Left ventricle myocardium superior (tissue), 1 donor: ENCODE results near the gene MAFG. TPM values are rescaled to one million over a fixed set of nuclear protein-coding genes. Genes with fewer than 3 reads are reported as not detected.
"Not testable (repeated sequence)": the region's sequence is repeated elsewhere in the genome, so short reads cannot be mapped to it uniquely, and the experiment has no call there.

Source experiments
- ATAC-seq: fragments of 200-7000 bp; cut with Tn5 transposase; one replicate; pipeline ENCODE4 v1.9.1; 2020; ENCODE audit warnings: mild to moderate bottlenecking, moderate library complexity
- DNase-seq: peaks from one replicate; pipeline ENCODE4 v3.0.0-alpha.2; 2020
- intact Hi-C: fragments of 100-400 bp; cut with micrococcal nuclease; formaldehyde crosslinking; loops from one replicate; pipeline ENCODE4 v1.11.0; 2022
- total RNA-seq: library from RNA; stranded (reverse); fragmentation: NEBNext Ultra II Directional; extraction: Animal tissue kit (Norgen Biotek cat#: 25700); gene quantifications from one replicate; pipeline ENCODE4 v1.2.1, GENCODE V29; 2021
- donor health status: DM: no; HTN: yes; CAD: no; lungs with severe emphysema.

Gene MAFG
- total RNA-seq, 1 donor from 2014 or later, result 27.5 TPM

DNA sequence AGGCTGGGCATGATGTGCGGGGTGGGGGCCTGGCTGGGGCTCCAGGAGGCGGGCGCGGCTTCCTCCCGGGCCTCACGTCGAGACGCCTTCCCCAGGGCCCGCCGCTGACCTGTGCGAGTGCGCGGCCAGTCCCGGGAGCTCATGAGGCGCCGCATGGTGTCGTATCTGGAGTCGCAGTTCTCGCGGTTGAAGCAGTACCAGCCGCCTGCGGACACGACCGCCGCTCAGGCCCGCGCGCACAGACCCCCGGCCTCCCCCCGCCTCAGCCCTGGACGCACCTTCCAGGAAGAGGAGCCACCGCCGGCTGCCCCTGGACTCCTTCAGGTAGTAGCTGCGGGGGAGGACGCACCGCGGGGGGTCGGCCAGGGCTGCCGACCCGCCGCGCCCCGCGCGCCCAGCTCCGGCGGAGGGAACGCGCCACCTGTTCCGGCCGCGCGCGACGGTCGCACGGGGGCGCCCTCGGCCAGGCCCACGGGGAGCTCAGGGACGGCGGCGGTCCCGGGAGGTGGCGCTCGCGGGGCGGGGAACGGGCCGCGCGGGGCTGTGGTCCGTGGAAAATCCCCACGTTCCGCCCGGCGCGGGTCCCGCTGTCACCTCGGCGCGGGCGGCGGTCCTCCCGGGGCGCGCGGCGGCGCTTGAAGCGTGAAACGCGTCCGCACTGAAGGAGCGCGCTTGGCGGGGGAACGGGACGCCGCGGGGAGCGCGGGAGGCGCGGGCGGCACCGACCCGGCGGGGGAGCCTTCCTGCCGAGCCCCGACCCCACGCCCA is 32.0 kb upstream of the MAFG start:
- ATAC-seq (peak; percentile 90), DNase-seq (peak; percentile 89)
- intact Hi-C loops, result loop anchor here (10.0 kb wide), 1 partner anchor 65 kb away; the partner anchor contains the start of genes CENPX and LRRC45

GRCh38 chr17:81958633-81959342 is 31.3 kb upstream of the MAFG start:
- intact Hi-C loops, result loop anchor here (10.0 kb wide), 1 partner anchor 66 kb away; the partner anchor contains the start of genes CENPX and LRRC45
- no peak for DNase-seq
- no peak for ATAC-seq

DNA sequence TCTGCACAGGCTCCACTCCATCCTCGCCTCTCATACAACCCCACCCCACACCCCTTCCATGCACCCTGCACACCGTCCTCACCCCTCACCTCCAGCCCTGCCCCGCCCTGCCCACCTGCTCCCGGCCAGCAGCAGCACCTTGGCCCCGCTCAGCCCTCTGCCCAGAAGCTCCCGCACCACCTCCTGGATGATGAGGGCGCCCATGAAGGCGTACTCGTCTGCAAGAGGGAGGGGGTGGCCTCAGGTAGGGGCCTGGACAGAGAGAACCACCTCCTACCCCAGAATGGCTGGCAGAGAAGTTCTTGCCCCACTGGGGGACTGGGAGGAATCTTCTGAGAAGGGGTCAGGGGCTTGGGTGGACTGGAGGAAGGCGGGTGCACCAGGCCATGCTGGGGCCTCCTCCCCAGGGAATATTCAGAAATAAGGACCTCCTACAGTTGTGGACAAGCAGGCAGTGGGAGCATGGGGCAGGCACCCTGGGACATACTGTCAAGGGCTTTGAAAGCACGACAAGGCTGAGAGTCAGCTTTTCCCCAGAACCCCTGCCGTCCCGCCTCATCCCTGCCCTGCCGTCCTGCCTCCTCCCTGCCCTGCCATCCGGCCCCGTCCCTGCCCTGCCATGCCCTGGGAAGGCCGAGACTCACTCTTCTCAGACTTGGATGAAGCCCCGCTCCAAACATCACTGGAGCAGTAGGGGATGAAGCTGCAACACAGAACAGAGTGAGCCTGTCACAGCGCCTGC is 30.3 kb upstream of the MAFG start:
- intact Hi-C loops, result loop anchor here (10.0 kb wide), 1 partner anchor 67 kb away; the partner anchor contains the start of genes CENPX and LRRC45
- DNase-seq (no peak), ATAC-seq (no peak)

GRCh38 chr17:81956607-81957589 is 29.4 kb upstream of the MAFG start:
- intact Hi-C loops, result loop anchor here (10.0 kb wide), 1 partner anchor 68 kb away; the partner anchor contains the start of genes CENPX and LRRC45
- ATAC-seq (no peak), DNase-seq (no peak)

DNA sequence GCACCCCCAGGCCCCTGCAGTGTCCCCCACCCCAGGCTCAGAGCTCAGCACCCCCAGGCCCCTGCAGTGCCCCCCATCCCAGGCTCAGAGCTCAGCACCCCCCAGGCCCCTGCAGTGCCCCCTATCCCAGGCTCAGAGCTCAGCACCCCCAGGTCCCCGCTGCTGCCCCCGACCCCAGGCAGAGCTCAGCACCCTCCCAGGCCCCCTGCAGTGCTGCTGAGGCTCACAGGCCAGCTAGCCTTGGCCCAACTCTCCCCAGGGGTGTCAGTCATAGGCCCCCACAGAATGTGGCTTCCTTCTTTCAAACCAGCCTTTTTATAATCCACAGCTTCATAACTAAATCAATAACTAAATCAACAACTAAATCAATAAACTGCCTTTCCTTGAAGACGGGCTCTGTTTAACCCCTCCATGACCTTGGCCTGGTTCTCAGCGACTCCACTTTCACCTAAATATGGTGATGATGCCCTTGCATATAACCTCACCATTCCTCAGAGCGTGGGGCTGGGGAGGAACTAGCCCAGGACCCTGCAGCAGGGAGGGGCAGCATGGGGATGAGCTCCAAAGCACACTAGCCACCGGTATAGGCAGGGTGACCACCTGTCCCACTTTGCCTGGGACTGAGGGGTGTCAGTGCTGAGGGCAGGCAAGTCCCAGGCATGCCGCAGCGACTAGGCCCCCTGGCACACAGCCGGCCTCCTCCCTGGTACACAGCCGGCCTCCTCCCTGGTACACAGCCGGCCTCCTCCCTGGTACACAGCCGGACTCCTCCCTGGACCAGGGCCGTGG is 28.4 kb upstream of the MAFG start:
- no peak for DNase-seq
- intact Hi-C loops, result loop anchor here (10.0 kb wide), 1 partner anchor 69 kb away; the partner anchor contains the start of genes CENPX and LRRC45
- no peak for ATAC-seq

DNA sequence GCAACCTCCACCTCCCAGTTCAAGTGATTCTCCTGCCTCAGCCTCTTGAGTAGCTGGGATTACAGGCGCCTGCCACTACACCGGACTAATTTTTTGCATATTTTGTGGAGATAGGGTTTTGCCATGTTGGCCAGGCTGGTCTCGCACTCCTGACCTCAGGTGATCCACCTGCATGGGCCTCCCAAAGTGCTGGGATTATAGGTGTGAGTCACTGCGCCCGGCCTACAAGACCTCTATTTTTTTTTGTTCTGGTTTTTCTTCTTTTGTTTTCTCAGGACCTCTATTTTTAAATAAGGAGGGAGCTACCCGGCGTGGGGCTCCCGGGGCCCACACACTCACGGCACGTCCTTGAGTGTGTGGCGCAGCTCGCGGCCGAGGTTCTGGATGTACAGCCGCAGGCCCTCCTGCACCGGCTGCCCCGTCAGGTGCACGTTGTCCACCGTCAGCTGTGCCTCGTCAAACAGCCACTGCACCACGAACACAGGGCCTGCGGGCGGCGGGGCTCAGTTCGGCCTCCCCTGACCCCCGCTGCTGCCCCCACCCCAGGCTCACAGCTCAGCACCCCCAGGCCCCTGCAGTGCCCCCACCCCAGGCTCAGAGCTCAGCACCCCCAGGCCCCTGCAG is 27.6 kb upstream of the MAFG start:
- no peak for DNase-seq
- ATAC-seq, result no peak
- intact Hi-C loops, result loop anchor here (10.0 kb wide), 1 partner anchor 70 kb away; the partner anchor contains the start of genes CENPX and LRRC45

DNA sequence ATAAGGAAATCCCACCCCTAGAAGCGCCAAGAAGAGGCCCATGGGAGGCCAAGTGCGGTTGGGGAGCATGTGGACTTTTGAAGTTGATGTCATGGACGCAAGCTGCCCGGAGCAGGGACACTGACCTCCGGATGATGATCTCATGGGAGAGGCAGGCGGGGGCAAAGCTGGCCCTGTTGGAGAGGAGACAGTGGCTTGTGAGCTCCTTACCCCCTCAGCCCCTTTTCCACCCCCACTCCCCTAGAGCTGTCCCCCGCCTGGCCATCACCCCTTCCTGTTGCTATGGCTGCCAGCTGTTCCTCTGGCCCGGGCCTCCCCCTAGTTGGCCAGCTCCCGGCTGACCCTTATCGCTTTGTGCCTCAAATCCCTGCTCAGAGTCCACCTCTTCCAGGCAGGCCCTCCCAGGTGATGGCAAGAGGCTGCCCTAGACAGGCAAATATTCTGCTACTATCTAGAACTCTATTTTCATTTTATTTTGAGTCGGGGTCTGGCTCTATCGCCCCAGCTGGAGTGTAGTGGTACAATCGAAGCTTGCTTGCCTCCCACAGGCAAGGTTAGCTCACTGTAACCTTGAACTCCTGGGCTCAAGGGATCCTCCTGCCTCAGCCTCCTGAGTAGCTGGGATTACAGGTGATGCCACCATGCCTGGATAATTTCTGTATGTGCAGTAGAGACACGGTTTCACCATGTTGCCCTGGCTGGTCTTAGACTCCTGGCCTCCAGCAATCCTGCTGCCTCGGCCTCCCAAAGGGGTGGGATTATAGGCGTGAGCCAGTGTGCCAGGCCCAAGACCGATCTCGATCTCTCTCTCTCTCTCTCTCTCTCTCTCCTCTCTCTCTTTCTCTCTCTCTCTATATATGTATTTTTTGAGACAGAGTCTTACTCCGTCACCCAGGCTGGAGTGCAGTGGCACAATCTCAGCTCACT is 26.9 kb upstream of the MAFG start:
- ATAC-seq, result no peak
- DNase-seq, result no peak
- intact Hi-C loops, result loop anchor here (10.0 kb wide), 1 partner anchor 70 kb away; the partner anchor contains the start of genes CENPX and LRRC45

GRCh38 chr17:81953443-81953842 is 25.9 kb upstream of the MAFG start:
- not testable (repeated sequence) for DNase-seq, ATAC-seq
- intact Hi-C loops, result loop anchor here (10.0 kb wide), 1 partner anchor 71 kb away; the partner anchor contains the start of genes CENPX and LRRC45

- DNase-seq (no peak), ATAC-seq (peak; percentile 6)
- intact Hi-C loops, result loop anchor here (10.0 kb wide), 1 partner anchor 72 kb away; the partner anchor contains the start of genes CENPX and LRRC45
Measured at GRCh38 chr17:81952792-81953228, 25.3 kb upstream of the MAFG start.

DNA sequence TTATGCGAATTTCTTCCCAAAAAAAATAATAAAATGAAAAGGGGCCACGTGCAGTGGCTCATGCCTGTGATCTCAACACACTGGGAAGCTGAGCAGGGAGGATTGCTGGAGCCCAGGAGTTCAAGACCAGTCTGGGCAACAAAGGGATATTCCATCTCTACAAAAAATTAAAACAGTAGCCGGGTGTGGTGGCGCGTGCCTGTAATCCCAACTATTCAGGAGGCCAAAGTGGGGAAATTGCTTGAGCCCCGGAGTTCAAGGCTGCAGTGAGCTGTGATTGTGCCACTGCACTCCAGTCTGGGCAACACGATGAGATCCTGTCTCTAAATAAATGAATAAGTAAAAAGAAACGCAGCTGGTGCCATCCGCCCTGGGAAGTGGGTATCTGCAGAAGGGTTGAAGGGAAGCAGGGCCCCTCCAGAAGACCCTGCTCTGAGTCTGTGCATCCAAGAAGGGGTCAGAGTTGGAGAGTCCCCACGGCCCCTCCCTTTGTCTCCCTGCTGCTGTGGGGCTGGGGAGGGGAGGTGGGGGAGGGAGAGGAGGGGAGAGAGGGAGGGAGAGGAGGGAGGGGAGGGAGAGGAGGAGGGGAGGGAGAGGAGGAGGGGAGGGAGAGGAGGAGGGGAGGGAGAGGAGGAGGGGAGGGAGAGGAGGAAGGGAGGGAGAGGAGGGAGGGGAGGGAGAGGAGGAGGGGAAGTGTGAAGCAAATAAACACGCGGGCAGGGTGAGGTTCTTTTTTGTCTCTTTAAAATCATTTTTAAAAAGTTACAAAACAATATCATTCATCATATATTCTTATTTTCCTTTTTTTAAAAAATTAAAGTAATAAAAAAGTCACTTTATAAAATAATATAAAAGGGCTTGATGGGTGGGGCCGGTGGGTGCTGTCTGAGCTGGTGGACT is 24.5 kb upstream of the MAFG start:
- ATAC-seq (no peak), DNase-seq (no peak)
- intact Hi-C loops, result loop anchor here (10.0 kb wide), 1 partner anchor 73 kb away; the partner anchor contains the start of genes CENPX and LRRC45

- no peak for ATAC-seq
- intact Hi-C loops, result loop anchor here (10.0 kb wide), 1 partner anchor 74 kb away; the partner anchor contains the start of genes CENPX and LRRC45
Measured at GRCh38 chr17:81950501-81950900, 23.0 kb upstream of the MAFG start.

DNA sequence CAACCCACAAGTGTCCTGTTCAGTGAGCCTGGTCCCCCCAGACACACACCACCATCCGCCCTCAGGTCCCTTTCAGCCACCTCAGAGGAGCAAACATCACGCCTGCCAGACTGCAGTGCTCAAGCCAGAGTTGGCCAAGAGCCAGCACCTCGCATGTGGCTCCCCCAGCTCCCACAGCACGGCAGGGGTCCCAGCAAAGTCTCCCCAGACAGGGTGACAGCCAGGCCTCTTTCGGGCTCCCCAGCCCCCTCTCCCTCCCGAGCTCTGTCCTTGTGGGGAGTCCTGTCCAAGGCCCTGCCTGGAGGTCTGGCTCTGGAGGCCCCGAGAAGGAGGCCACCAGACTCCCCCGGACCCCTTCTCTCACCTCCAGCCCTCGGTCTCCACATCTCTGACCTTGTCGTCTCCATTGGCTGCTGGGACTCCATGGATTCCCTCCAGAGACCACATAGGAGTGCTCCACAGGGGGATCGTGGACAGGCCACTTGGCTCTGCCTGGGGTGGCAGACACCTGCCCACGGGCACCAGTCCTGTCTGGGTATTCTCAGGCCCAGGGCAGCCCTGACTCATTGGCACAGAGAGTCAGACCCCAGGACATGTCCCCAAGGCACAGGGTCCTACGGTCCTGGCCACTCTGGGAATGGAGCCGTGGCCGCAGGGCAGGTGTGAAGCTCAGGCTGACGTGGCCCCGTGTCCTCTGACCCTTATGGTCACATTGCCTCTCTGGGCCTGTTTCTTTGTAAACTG is 21.3 kb upstream of the MAFG start:
- DNase-seq (no peak), ATAC-seq (no peak)
- intact Hi-C loops, result no loop called here

More at GRCh38 chr17:81950501-81950900, 23.0 kb upstream of the MAFG start:
- no peak for DNase-seq

- ATAC-seq, result no peak
- no peak for DNase-seq
- intact Hi-C loops, result no loop called here
Measured at GRCh38 chr17:81947189-81947588, 19.7 kb upstream of the MAFG start, which contains the start of gene MYADML2. Gene MYADML2 (minus strand): TSS chr17:81947233. CDS start chr17:81941741, 5,492 bp downstream.

DNA sequence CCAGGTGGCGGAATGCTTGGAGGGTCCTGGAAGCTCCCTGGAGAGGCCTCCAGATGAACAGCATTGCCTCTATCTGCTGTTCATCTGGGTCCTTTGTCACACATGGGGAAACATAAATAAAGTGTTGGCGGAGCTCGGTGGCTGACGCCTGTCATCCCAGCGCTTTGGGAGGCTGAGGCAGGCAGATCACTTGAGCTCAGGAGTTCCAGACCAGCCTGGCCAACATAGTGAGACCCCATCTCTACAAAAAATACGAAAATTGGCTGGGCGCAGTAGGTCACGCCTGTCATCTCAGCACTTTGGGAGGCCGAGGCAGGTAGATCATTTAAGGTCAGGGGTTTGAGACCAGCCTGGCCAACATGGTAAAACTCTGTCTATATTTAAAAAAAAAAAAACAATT is 17.3 kb upstream of the MAFG start:
- DNase-seq, result no peak
- intact Hi-C loops, result no loop called here
- no peak for ATAC-seq
